Measurements from ENCODE around the gene NPEPL1. TPM values are rescaled to one million over a fixed set of nuclear protein-coding genes. Genes with fewer than 3 reads are reported as not detected.

NPEPL1 gene
- total and polyA plus RNA-seq, 9 donors = 6.2 to 41.0 (median 33.9) TPM

DNA sequence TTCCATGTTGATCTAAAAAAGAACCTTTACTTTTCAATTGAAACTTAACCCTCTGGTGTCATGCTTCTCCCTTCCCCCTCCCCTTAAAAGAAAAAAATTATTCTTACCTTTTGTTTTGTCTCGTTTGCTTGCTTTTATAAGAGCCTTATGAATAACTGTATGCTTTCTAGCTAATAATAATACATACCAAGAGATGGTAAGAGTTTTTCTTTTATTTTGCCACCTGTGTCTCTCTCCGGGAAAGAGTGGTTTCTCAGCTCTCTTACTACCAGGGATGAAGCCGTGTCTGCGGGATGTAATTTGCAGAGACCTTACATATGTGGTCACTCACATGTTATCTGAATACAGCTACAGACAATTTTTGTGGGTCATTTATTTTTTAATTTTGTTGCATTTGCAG lies 33.8 kb upstream of the NPEPL1 start:
- Histone ChIP-seq H3K9me3 (no peaks in the 10 kb centered on the region), H3K4me1 (ENCODE audit: insufficient read depth) (peaks cover 2% of the 10 kb centered on the region)
- 34 to 57% (median 54%) methylated on average over 4 of the region's 4 CpGs for WGBS, 3 donors

DNA sequence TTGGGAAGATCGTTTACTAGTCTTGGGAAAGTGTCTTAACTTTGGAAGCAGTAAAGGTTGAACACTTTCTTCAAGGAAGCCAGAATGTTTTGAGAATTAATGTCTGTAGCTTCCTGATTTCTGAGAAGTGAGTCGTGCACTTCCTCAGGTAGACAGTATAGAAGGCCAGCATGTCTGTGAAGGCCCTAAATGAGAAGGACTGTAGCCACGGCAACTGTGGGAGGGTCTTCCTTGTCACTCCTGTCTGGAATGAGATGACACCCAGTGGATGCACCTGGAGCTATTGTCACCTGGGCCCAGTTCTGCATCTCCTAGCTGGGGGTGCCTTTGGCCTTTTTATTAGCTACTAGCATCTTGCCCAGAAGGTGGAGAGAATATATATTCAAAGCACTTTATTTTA lies 32.8 kb upstream of the NPEPL1 start:
- Histone ChIP-seq H3K9me3 (no peaks in the 10 kb centered on the region), H3K36me3 (no peaks in the 10 kb centered on the region), H3K27me3 (no peaks in the 10 kb centered on the region), H3K27ac (no peak overlapping the region), H3K4me3 (no peak overlapping the region), H3K4me1 (ENCODE audit: insufficient read depth) (peaks cover 2% of the 10 kb centered on the region)
- DNase-seq = no peak
- TF ChIP-seq, protein P1, sequence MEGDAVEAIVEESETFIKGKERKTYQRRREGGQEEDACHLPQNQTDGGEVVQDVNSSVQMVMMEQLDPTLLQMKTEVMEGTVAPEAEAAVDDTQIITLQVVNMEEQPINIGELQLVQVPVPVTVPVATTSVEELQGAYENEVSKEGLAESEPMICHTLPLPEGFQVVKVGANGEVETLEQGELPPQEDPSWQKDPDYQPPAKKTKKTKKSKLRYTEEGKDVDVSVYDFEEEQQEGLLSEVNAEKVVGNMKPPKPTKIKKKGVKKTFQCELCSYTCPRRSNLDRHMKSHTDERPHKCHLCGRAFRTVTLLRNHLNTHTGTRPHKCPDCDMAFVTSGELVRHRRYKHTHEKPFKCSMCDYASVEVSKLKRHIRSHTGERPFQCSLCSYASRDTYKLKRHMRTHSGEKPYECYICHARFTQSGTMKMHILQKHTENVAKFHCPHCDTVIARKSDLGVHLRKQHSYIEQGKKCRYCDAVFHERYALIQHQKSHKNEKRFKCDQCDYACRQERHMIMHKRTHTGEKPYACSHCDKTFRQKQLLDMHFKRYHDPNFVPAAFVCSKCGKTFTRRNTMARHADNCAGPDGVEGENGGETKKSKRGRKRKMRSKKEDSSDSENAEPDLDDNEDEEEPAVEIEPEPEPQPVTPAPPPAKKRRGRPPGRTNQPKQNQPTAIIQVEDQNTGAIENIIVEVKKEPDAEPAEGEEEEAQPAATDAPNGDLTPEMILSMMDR (IDR thresholded peaks at IDR 0.05) = no peak
- no peak for TF ChIP-seq EP300 (IDR thresholded peaks at IDR 0.05)
- no peak for TF ChIP-seq POLR2A (IDR thresholded peaks at IDR 0.05)
- intact Hi-C loops (cut with DNase I) = no loop called here
- WGBS, 3 donors = 63 to 67% (median 66%) methylated on average over 3 of the region's 3 CpGs

More for the DNA sequence above, 33.8 kb upstream of the NPEPL1 start:
- H3K4me3 ChIP-seq = no peak overlapping the region
- DNase-seq = no peak
- intact Hi-C loops (cut with DNase I) = no loop called here
- H3K27ac ChIP-seq = no peak overlapping the region
- no peaks in the 10 kb centered on the region for H3K27me3 ChIP-seq
- H3K36me3 ChIP-seq = no peaks in the 10 kb centered on the region
- TF ChIP-seq EP300 (IDR thresholded peaks at IDR 0.05) (no peak), POLR2A (IDR thresholded peaks at IDR 0.05) (no peak)
- TF ChIP-seq, protein P1 (IDR thresholded peaks at IDR 0.05) = no peak

DNA sequence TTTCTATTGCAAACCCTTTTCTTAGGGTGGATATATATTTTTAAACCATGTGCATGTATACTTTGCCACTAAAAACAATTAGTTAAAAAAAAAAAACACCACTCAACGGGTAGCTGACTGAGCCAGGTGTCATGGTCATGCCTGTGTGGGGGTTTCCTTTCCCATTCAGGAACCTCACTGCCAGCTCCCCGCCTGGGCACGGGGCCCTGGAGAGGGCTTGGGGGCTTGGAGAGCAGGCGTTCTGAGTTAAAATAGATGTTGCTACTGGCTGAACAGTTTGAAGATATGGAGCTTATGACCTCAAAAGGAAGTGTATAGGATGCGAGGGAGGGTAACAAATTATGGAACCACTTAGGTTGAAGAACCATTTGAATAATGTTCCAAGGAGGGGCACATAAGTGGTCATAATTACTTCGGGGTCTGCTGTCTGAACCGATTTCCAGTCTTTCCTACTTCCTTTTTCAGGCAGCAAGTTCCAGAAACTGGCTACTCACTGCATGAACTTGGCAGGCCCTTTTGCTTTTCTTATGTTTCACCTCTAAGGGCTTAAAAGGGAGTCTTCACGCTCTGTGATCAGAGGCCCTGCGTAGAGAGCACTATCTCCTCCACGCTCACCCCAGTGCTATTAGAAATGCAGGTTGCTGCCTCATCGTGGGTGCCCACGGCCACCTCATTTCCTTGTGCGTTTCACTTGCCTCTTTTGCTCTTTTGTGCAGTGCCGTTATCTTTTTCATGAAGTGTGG lies 31.6 kb upstream of the NPEPL1 start:
- 37 to 43% (median 37%) methylated on average over 14 of the region's 14 CpGs for WGBS, 3 donors
- intact Hi-C loops (cut with DNase I) = no loop called here
- Histone ChIP-seq H3K4me3 (no peak overlapping the region), H3K36me3 (no peaks in the 10 kb centered on the region), H3K4me1 (ENCODE audit: insufficient read depth) (no peaks in the 10 kb centered on the region), H3K27me3 (no peaks in the 10 kb centered on the region), H3K27ac (no peak overlapping the region), H3K9me3 (no peaks in the 10 kb centered on the region)
- DNase-seq = no peak
- TF ChIP-seq POLR2A (IDR thresholded peaks at IDR 0.05) = no peak
- TF ChIP-seq, protein P1 (IDR thresholded peaks at IDR 0.05) = no peak
- no peak for TF ChIP-seq EP300 (IDR thresholded peaks at IDR 0.05)

DNA sequence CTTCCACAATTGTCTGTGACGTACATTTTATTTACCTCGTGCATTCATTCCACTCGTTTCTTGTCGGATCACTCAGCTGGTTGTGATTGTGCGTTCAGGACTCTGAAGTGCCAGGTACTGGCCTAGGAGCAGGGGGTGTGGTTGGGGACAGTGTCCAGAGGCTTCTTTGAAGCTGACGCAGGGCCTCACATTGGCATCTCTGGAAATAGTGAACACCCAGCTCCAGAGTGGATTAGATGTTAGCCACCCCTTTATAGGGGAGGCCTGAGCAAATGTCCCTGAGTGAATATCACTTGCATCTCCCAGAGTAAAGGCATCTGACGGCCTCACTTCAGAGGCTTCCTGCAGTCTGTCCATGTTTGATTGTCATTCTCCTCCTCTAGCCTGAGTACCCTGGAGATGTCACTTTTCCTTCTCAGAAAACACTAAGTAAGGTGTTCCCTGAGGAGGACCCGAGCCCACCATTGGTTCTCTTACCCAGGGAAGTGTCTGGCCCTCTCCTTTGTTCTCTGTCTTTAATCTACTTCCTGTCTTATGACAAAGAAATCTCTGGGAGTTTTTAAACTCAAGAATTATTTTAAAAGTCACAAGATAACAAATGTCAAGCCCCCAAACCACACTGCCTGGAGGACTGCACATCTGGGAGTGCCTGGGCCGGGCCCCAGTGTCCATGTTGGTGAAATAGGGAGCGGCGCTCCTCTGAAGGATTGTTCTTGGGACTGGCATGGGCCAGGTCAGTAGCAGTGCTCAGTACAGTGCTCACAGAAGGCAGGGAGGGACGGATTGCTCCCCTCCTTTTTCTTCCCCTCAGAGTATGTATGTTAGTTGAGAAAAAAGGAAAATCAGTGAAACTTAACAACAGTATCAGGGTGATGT lies 30.8 kb upstream of the NPEPL1 start:
- H3K4me3 ChIP-seq = no peak overlapping the region
- no peaks in the 10 kb centered on the region for H3K27me3 ChIP-seq
- no peaks in the 10 kb centered on the region for H3K4me1 ChIP-seq (ENCODE audit: insufficient read depth)
- no peak overlapping the region for H3K27ac ChIP-seq
- WGBS, 3 donors = 62 to 77% (median 65%) methylated on average over 12 of the region's 12 CpGs
- TF ChIP-seq, protein P1 (IDR thresholded peaks at IDR 0.05) = no peak
- TF ChIP-seq POLR2A (IDR thresholded peaks at IDR 0.05) = no peak
- DNase-seq = no peak
- H3K36me3 ChIP-seq = no peaks in the 10 kb centered on the region
- no peaks in the 10 kb centered on the region for H3K9me3 ChIP-seq
- intact Hi-C loops (cut with DNase I) = no loop called here
